ENCODE measurements around the gene ALG1.
"Not testable (repeated sequence)": the region's sequence is repeated elsewhere in the genome, so short reads cannot be mapped to it uniquely, and the experiment has no call there.

The ALG1 gene, protein sequence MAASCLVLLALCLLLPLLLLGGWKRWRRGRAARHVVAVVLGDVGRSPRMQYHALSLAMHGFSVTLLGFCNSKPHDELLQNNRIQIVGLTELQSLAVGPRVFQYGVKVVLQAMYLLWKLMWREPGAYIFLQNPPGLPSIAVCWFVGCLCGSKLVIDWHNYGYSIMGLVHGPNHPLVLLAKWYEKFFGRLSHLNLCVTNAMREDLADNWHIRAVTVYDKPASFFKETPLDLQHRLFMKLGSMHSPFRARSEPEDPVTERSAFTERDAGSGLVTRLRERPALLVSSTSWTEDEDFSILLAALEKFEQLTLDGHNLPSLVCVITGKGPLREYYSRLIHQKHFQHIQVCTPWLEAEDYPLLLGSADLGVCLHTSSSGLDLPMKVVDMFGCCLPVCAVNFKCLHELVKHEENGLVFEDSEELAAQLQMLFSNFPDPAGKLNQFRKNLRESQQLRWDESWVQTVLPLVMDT

GRCh38 chr16:5071681-5072333, at the start of gene ALG1:
TSS of gene ALG1 (plus strand) at chr16:5071843. CDS start at chr16:5071850, 7 bp downstream.
- peak; percentile 91 for DNase-seq

DNA sequence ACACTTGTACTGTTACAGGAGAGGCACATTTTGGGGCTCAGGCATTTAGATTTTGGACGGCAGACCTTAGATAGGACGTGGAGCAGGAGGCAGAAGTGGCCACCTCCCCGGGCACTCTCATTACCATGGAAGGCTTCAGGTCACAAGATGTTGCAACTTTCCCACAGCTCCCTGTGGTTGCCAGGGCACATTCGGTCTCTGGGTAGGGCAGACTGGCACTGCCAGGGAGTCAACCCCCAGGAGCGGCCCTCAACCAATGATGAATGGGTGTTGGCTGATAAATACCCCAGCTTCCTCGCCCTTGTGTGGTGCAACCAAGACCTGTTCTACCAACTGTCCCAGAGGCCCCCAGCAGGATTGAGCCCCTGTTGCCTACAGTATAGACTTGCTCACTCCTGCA, 49.1 kb upstream of the ALG1 start:
- no peak for DNase-seq

DNA sequence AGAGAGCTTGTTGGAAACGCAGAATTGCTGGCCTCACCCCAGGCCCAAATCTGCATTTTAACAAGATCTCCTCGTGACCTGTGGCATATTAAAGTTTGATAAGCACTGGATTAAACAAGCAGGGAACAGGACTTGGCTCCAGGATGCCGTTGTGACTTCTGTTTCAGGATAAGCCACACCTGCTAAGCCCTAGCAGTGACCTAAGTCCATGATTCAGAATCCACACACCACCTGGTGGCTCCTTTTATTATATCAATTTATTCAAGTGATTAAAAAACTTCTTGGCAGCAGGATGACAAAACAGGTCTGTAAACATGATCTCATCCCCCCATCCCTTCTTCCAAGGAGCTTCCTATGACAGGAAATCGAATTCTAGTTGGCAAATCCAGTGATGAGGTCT, 47.0 kb upstream of the ALG1 start:
- DNase-seq: peak; percentile 75

- peak; percentile 64 for DNase-seq
These were observed 46.4 kb upstream of the ALG1 start for GRCh38 chr16:5025171-5025632.

GRCh38 chr16:5026664-5027063, 45.0 kb upstream of the ALG1 start:
- DNase-seq: no peak

- DNase-seq: no peak
These were observed 44.6 kb upstream of the ALG1 start for GRCh38 chr16:5027086-5027485.

DNA sequence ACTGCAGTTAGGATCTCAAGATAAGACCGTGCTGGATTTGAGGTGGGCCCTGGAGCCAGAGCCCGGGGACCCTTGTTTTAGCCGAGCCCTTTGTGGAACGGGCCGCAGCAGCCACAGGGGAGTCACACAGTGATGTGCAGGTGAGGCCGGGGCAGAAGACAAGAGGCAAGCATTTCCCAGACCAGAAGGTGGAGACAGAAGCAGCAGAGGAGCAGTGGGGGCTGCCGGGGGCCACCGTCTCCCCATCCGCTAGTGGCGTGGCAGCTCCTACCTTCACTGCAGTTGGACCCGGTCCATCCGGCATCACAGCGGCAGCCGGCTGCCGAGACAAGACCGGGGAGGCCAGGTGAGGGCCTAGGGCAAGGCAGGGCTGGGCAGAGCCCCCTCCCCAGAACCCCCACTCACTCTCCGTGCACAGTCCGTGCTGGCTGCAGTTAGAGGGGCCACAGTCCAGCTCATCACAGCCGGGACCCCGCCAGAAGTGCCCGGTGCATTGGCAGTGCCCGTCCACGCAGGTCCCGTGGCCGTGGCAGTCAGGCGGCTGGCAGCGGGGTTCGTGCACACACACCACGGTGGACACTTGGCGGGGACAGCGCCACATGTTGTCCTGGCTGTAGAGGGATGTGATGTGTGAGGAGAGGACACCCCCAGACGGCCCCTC, 43.9 kb upstream of the ALG1 start:
- no peak for DNase-seq

GRCh38 chr16:5028950-5029475, 42.6 kb upstream of the ALG1 start:
- DNase-seq: no peak

GRCh38 chr16:5030251-5030870, 41.3 kb upstream of the ALG1 start:
- DNase-seq: no peak

- DNase-seq: no peak
These were observed 40.0 kb upstream of the ALG1 start for GRCh38 chr16:5031601-5032000.

GRCh38 chr16:5032748-5033167, 38.9 kb upstream of the ALG1 start:
- DNase-seq: no peak

DNA sequence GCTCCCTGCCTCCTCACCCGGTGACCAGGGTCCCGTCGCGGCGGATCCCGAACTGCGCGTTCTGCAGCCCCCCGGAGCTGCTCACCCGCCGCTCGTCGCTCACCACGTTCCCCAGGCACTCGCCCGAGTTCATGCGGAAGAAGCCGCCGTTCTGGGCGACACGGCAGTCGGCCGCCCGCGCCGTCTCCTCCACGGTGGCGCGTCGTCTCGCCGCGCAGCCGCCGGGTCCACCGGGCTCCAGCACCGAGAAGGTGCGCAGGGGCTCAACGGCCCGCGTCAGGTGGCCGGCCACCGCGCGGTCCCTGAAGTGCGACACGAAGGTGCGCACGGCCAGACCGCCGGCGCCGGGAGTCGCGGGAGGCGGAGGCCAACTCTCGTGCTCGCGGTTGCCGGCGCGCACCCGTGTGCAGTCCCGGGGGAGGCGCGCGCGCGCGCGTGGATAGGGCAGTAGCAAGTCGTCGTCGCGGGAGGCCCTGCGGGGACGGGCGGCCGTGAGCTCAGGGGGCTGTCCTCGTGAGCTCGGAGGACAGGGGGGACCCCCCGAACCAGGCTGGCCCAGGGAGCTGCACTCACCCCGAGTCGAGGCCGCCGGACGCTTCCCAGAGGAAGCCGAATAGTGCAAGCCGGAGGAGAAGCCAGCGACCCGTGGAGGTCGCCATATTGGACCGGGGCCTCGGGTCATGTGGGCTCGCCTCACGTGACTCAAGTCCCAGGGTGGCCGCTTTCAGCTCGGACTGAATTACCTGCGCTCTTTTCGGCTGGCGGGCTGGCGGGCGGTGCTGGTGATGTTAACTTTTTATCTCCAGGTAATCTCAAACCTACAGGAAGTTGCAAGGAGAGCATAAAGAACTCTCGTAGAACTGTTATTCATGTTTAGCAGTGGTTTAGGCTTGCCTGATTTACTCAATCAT, 38.1 kb upstream of the ALG1 start, which contains the start of gene NAGPA:
TSS of gene NAGPA (minus strand) at position 680 of the 911 bp plus-strand sequence. CDS start at position 659, 21 bp downstream.
- DNase-seq: peak; percentile 85

DNA sequence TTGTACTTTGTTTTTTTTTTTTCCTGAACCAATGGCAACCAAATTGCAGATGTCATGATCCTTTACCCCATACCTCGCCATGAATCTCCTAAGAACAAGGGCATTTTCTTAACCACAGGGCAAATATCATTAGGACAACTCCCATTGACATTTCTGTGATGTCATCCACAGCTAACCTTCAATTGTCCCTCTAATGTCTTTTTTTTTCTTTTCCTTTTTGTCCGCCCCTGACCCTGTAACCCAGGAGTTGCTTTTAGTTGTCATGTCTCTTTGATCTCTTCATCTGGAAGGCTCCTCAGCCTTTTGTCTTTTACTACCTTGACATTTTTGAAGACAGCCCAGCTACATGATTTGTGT, 37.5 kb upstream of the ALG1 start:
- no peak for DNase-seq

DNA sequence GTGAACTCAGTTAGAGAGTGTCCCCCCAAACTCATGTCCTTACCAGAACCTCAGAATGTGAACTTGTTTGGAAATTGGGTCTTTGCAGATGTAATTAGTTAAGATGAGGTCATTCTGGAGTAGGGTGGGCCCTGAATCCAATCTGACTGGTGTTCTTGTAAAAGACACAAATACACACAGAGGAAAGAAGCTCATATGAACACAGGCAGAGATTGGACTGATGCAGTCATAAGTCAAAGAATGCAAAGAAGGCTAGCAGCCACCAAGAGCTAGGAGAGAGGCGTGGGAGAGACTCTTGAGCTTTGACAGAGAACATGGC, 35.8 kb upstream of the ALG1 start:
- no peak for DNase-seq

- no peak for DNase-seq
These were observed 35.2 kb upstream of the ALG1 start for GRCh38 chr16:5036228-5037156.

DNA sequence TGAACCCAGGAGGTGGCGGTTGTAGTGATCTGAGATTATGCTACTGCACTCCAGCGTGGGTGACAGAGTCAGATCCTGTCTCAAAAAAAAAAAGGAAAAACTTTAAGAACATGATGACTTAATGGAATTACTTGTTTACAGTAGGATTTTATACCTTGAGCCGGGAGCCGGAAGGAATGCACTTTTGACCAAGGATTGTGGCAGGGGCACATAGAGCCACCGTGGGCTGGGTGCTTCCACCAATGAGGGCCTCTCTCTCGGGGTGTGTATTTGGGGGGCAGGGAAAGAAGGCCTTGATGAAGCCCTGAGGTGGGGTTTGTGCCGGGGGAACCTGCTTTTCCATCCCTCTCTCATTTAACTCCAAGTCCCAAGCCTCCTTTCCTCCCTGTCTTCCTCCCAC, 31.2 kb upstream of the ALG1 start:
- no peak for DNase-seq

DNA sequence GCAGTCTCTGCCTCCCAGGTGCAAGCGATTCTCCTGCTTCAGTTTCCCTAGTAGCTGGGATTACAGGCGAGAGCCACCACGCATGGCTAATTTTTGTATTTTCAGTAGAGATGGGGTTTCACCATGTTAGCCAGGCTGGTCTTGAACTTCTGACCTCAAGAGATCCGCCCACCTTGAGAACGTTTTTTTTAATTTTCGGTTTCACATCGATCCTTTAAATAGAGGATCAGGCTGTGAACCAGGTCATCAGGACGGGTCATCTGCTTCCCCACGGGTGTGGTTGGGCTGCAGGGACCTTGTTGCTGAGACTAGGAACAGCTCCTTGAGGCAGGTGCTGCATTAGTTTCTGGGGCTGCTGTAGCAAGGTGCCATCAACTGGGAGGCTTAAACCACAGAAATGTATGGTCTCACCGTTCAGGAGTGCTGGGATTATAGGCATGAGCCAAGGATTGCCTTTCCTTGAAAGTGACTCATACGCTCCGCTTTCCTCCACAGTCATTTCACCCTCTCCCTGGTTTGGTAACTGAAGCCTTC, 30.0 kb upstream of the ALG1 start:
- no peak for DNase-seq

DNA sequence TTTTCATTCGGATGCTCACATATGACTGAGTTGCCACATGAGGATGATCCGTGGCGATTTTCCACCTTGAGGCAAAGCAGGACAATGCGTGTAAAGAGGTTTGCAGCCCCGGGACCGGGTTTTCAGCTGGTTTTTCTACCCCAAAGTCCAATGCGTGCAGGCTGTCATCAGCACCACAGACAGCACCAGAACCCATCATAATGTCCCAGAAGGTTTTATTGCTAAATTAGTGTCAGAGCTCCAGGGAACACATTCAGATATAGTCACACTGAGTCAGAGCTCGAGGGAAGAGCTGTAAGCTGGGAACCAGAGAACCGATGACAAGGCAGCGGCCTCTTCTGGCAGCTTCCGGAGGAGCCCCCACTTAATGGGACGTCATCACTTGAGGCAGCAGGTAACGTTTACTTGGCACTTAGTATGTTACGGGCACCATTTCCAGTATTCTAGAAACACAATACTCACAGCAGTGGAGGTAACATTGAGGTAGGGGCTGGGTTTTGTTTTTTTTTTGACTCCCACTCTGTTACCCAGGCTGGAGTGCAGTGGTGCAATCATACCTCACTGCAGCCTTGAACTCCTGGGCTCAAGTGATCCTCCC, 29.0 kb upstream of the ALG1 start:
- peak; percentile 31 for DNase-seq

DNA sequence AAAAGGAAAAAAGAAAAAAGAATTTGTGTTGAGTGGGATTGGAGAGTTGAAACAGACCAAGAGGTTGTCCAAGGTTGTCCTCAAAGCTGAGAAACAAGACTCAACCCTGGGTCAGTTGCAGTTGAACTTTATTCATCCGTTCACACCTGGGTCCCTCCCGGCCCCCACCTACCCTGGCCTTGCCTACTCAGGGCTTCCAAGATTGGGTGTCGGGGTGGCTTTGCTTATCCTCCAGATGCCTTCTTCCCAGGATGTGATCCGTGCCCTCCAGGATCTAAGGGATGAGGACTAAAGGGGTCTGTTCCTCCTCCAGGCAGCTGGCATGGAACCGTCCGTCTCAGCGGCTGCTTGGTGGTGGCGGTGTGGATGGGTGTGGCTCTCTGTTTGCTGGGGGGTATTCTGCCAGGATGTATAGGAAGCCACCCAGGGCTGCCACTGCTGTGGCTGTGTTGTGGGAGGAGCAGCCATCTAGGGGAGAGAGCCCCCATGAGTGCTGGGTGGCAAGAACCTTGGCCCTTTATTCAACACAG, 27.6 kb upstream of the ALG1 start:
- DNase-seq: no peak

DNA sequence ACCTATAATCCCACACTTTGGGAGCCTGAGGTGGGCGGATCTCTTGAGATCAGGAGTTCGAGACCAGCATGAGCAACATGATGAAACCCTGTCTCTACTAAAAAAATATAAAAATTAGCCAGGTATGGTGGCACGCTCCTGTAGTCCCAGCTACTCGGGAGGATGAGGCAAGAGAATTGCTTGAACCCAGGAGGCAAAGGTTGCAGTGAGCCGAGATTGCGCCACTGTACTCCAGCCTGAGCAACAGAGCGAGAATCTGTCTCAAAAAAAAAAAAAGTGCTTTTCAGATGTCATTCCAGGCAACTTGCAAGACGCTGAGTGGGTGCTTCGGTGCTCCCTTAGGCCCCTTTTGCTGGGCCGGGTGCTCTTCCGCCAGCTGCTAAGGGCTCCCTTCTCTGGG, 27.1 kb upstream of the ALG1 start:
- DNase-seq: not testable (repeated sequence)

All from NCI-H146 (cell line).